BLaER1 treated with 17β-estradiol and CSF1 and Interleukin-3, amounts not matched to agents 10 nM and 100 nM (cell line): ENCODE measurements around the gene PRSS27.
"Not testable (repeated sequence)": the region's sequence is repeated elsewhere in the genome, so short reads cannot be mapped to it uniquely, and the experiment has no call there.

ENCODE experiments used
- H3K27ac ChIP-seq, 11 experiments: shearing (Covaris generic); formaldehyde crosslinking; 2 replicates each; pipeline ENCODE4 v1.8.1; 2022
- H3K27me3 ChIP-seq, 11 experiments: shearing (Covaris generic); formaldehyde crosslinking; 2 replicates each; pipeline ENCODE4 v1.8.1; 2022
- H3K36me3 ChIP-seq, 11 experiments: shearing (Covaris generic); formaldehyde crosslinking; 2 replicates each; pipeline ENCODE4 v1.8.1; 2022
- H3K4me1 ChIP-seq, 10 experiments: shearing (Covaris generic); formaldehyde crosslinking; 2 replicates each; pipeline ENCODE4 v1.8.1; 2022
- H3K4me2 ChIP-seq, 11 experiments: shearing (Covaris generic); formaldehyde crosslinking; 2 replicates each; pipeline ENCODE4 v1.8.1; 2022
- H3K4me3 ChIP-seq, 10 experiments: shearing (Covaris generic); formaldehyde crosslinking; 2 replicates each; pipeline ENCODE4 v1.8.1; 2022
- H3K9ac ChIP-seq, 11 experiments: shearing (Covaris generic); formaldehyde crosslinking; 2 replicates each; pipeline ENCODE4 v1.8.1; 2022
- H3K9me3 ChIP-seq, 11 experiments: shearing (Covaris generic); formaldehyde crosslinking; replicated peaks in 1 of 11; 2 replicates each; pipeline ENCODE4 v1.8.1; 2022
- H4K20me1 ChIP-seq, 11 experiments: shearing (Covaris generic); formaldehyde crosslinking; 2 replicates each; pipeline ENCODE4 v1.8.1; 2022
- Cebpa-rat ChIP-seq, 11 experiments: shearing (Covaris generic); IDR thresholded peaks; 2 replicates each; pipeline ENCODE4 v1.8.1; 2022

Gene PRSS27

DNA sequence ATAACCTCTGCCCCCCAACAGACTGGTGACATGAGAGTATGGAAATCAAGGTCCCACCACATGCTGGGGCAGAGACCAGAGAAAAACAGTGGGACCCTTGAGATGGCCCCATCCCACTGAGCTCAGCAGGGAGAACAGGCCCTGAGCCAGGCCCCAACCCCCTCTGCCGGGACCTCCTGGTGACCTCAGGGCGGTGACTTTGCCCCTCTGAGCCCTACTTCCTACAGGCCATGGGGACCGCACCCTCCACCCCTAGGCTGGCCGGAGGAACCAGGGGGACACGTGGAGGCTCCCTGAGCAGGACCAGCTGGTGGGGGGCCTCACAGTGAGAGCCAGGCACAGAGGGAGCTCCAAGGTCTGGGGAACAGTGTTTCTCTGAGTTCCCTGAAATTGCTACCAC, 18.6 kb upstream of the PRSS27 start:
- Histone ChIP-seq H3K27me3 (no peaks in the 10 kb centered on the region), H3K4me3 (no peak overlapping the region), H3K36me3 (no peaks in the 10 kb centered on the region), H3K9me3 (no peaks in the 10 kb centered on the region), H4K20me1 (no peaks in the 10 kb centered on the region), H3K27ac (no peak overlapping the region), H3K4me2 (no peak overlapping the region; a peak in 1 of 22 replicates), H3K4me1 (peaks cover 0 to 12% (median 8%) of the 10 kb centered on the region in 10 experiments; a peak in 11 of 20 replicates), H3K9ac (peak overlapping the region in 5 of 11 experiments; percentile 5 to 51 (median 13); a peak in 3 of 22 replicates)
- no peak for TF ChIP-seq Cebpa-rat (IDR thresholded peaks at IDR 0.05)

DNA sequence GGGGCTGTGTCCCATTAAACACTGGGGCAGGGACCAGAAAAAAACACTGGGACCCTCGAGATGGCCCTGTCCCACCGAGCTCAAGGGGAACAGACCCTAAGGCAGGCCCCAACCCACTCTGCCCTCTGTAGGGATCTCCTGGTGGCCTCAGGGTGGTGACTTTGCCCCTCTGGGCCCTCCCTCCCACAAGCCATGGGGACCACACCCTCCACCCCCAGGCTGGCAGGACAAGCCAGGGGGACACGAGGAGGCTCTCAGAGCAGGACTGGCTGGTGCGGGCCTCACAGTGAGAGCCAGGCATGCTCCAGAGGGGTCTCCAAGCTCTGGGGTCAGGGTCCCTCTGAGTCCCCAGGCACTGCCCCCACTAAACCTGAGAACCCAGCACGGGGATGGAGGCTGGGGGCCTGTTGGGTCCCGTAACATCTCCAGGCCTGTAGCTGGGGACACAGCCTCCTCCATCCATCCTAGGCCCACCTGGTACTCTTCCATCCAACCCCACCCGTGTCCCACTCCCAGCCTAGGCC, 17.9 kb upstream of the PRSS27 start:
- Histone ChIP-seq H3K27me3 (no peaks in the 10 kb centered on the region), H3K4me2 (no peak overlapping the region), H3K4me3 (no peak overlapping the region), H3K9ac (no peak overlapping the region; a peak in 1 of 22 replicates), H3K4me1 (peaks cover 0 to 12% (median 8%) of the 10 kb centered on the region in 10 experiments; a peak in 11 of 20 replicates), H3K36me3 (no peaks in the 10 kb centered on the region), H3K27ac (no peak overlapping the region), H3K9me3 (no peaks in the 10 kb centered on the region), H4K20me1 (no peaks in the 10 kb centered on the region)
- no peak for TF ChIP-seq Cebpa-rat (IDR thresholded peaks at IDR 0.05)

DNA sequence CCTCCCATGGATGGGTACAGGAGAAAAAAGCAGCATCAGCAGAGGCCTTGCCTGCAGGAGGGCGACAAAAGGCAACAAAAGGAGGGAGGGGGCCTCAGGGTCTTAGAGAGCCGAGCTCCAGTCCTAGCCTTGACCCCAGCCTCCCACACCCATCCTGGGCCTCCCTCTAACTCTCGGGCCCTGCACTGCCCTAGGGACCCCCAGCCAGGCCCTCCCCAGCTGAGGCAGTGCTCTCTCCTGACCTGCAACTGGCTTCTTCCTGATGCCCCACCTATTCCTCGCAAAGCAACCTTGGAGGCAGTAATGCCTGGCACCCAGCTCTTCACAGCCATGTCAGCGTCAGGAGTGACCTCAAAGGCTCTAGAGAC, 17.2 kb upstream of the PRSS27 start:
- no peaks in the 10 kb centered on the region for H3K36me3 ChIP-seq
- no peak overlapping the region for H3K27ac ChIP-seq
- H3K4me2 ChIP-seq = no peak overlapping the region
- no peak for TF ChIP-seq Cebpa-rat (IDR thresholded peaks at IDR 0.05)
- H3K4me1 ChIP-seq = peaks cover 0 to 12% (median 8%) of the 10 kb centered on the region in 10 experiments; a peak in 11 of 20 replicates
- no peaks in the 10 kb centered on the region for H4K20me1 ChIP-seq
- H3K4me3 ChIP-seq = no peak overlapping the region
- no peaks in the 10 kb centered on the region for H3K27me3 ChIP-seq
- H3K9ac ChIP-seq = no peak overlapping the region
- H3K9me3 ChIP-seq = no peaks in the 10 kb centered on the region

DNA sequence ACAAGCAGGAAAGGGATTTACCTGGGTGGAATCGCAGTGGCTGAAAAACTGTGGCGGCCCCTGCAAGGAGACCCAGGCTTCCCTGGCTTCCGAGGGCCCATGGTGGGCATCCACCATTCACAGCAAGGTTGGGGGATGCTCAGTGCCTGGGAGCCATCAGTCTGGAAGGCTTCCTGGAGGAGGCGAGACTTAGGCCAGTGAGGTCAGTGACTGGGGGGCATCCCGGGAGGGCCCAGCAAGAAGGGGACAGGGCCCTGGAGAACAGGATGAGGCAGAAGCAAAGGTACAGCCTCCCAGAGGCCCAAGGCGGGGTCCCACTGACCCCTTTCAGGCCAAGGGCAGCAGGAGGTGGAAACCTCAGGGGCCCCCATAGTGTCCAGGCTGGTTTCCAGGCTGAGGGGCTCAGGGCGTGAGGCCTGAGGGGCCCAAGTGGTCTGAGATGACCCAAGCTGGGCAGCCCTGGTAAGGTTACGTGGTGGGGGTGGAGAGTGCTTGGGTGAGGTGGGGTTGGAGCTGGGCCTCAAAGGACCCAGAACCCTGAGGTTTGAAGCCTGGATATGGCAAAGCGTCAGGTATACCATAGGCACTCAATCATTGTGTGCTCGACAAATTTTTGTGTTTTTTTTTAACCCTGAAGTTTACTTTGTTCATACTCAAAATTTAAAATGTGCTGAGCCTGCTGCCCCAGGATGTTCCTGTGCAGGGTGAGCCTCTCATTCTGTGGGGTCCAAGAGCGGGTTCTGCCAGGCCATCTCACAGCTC, 16.6 kb upstream of the PRSS27 start:
- H3K4me2 ChIP-seq = no peak overlapping the region
- H3K4me3 ChIP-seq = no peak overlapping the region
- no peaks in the 10 kb centered on the region for H3K9me3 ChIP-seq
- no peaks in the 10 kb centered on the region for H3K36me3 ChIP-seq
- no peak for TF ChIP-seq Cebpa-rat (IDR thresholded peaks at IDR 0.05)
- H4K20me1 ChIP-seq = no peaks in the 10 kb centered on the region
- no peak overlapping the region for H3K9ac ChIP-seq
- H3K4me1 ChIP-seq = peaks cover 0 to 12% (median 8%) of the 10 kb centered on the region in 10 experiments; a peak in 11 of 20 replicates
- H3K27me3 ChIP-seq = no peaks in the 10 kb centered on the region
- no peak overlapping the region for H3K27ac ChIP-seq

DNA sequence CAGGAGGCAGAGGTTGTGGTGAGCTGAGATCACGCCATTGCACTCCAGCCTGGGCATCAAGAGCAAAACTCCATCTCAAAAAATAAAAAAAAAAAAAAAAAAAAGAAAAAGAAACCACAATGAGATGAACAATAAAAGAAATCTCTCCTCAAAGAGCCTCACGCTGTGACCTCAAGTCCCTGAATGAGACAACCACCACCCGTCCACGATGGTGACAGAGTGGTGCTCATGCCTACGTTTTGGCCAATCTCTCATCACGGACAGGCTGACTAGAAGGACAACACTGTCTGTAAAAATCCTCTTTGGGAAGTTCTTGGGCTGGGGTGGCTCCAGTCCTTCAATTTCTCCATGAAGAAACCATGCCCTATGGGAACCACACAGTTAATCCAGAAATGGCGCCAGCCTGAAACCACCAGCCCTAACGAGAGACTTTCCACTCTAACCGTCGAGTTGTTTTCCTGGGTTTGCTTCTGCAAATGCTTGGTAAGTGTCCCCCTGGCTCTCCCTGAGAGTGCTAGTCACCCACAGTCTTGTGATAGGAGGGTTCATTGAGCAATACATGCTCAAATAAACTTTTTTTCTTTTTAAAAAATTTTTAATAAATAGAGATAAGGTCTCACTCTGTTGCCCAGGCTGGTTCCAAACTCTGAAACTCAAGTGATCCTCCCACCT, 15.0 kb upstream of the PRSS27 start:
- no peaks in the 10 kb centered on the region for H3K36me3 ChIP-seq
- peak overlapping the region in 1 of 11 experiments; percentile 23; a peak in 1 of 22 replicates for H3K4me2 ChIP-seq
- H3K9me3 ChIP-seq = no peaks in the 10 kb centered on the region
- H3K27me3 ChIP-seq = no peaks in the 10 kb centered on the region
- no peaks in the 10 kb centered on the region for H4K20me1 ChIP-seq
- H3K27ac ChIP-seq = no peak overlapping the region
- no peak overlapping the region for H3K4me3 ChIP-seq
- no peak for TF ChIP-seq Cebpa-rat (IDR thresholded peaks at IDR 0.05)
- H3K9ac ChIP-seq = no peak overlapping the region
- H3K4me1 ChIP-seq = peaks cover 0 to 19% (median 11%) of the 10 kb centered on the region in 10 experiments; a peak in 14 of 20 replicates

DNA sequence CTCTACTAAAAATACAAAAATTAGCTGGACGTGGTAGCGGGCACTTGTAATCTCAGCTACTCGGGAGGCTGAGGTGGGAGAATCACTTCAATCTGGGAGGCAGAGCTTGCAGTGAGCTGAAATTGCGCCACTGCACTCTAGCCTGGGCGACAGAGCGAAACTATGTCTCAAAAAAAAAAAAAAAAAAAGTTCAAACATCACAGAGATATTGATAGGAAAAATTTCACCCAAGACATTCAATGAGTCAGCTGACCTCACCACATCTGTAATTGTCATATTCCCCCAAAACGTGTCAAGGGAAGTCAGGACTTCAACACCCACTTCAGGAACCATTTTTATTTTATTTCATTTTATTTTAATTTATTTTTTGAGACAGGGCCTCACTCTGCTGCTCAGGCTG, 8.0 kb upstream of the PRSS27 start:
- no peaks in the 10 kb centered on the region for H3K36me3 ChIP-seq
- H3K9me3 ChIP-seq = no peaks in the 10 kb centered on the region
- no peak overlapping the region for H3K4me3 ChIP-seq
- H4K20me1 ChIP-seq = no peaks in the 10 kb centered on the region
- H3K4me2 ChIP-seq = peak overlapping the region in 3 of 11 experiments; percentile 6 to 35 (median 11); a peak in 5 of 22 replicates
- H3K9ac ChIP-seq = no peak overlapping the region
- H3K4me1 ChIP-seq = peaks cover 2 to 20% (median 13%) of the 10 kb centered on the region in 10 experiments; a peak in 18 of 20 replicates
- no peak overlapping the region for H3K27ac ChIP-seq
- no peak for TF ChIP-seq Cebpa-rat (IDR thresholded peaks at IDR 0.05)
- H3K27me3 ChIP-seq = no peaks in the 10 kb centered on the region

DNA sequence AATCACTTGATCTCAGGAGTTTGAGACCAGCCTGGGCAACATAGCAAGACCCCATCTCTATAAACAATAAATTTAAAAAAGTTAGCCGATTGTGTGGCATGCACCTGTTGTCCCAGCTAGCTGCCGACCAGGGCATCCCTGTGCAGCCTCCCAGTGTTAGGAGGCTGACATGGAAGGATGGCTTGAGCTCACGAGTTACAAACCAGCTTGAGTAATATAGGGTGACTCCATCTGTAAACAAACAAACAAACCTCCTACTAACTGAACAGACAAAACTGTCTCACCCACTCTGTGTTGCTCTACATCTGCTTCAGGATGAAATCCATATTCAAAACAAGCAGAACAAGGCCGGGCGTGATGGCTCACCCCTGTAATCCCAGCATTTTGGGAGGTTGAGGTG, 6.9 kb upstream of the PRSS27 start:
- Histone ChIP-seq H3K36me3 (no peaks in the 10 kb centered on the region), H3K4me3 (no peak overlapping the region), H3K4me1 (peaks cover 9 to 24% (median 19%) of the 10 kb centered on the region in 10 experiments; a peak in 19 of 20 replicates), H3K9me3 (no peaks in the 10 kb centered on the region), H3K27me3 (no peaks in the 10 kb centered on the region), H3K4me2 (no peak overlapping the region), H3K27ac (no peak overlapping the region), H3K9ac (no peak overlapping the region), H4K20me1 (no peaks in the 10 kb centered on the region)
- TF ChIP-seq Cebpa-rat (IDR thresholded peaks at IDR 0.05) = no peak

- peaks cover 17 to 37% (median 27%) of the 10 kb centered on the region in 10 experiments for H3K4me1 ChIP-seq
- no peak overlapping the region for H3K9ac ChIP-seq
- no peak overlapping the region for H3K27ac ChIP-seq
- no peak for TF ChIP-seq Cebpa-rat (IDR thresholded peaks at IDR 0.05)
- no peak overlapping the region for H3K4me2 ChIP-seq
- H3K27me3 ChIP-seq = no peaks in the 10 kb centered on the region
- H3K9me3 ChIP-seq = no peaks in the 10 kb centered on the region
- H3K4me3 ChIP-seq = no peak overlapping the region
- no peaks in the 10 kb centered on the region for H4K20me1 ChIP-seq
- no peaks in the 10 kb centered on the region for H3K36me3 ChIP-seq
Measured at GRCh38 chr16:2724816-2725348, 4.9 kb upstream of the PRSS27 start.

DNA sequence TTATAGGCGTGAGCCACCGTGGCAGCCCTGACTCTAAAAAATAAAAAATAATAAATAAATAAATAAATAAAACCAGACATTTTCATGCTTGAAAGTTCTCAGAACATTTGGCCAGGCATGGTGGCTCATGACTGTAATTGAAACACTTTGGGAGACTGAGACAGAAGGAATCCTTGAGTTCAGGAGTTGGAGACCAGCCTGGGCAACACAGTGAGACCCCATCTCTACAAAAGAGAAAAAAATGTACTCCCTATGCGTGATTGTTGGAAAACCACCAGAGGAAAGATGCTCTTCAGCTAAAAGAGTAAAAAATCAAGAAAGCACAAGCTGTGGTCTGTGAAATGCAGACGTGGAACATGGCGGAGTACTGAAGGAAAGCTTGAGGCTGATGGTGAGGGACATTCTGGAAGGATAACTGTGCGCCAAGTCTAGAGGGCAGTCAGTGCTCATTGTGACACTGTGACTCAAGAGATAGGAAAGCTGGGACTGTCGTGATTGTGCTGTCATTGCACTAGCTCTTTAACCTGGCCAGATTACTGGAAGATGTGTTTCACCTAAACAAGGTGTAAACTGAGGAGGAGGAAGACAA, 4.2 kb upstream of the PRSS27 start:
- no peaks in the 10 kb centered on the region for H3K27me3 ChIP-seq

GRCh38 chr16:2721634-2722173, 1.7 kb upstream of the PRSS27 start:
- peak overlapping the region in 10 of 11 experiments; percentile 76 to 88 (median 84); a peak in 19 of 22 replicates for H3K9ac ChIP-seq
- H3K27ac ChIP-seq = peak overlapping the region in 10 of 11 experiments; percentile 75 to 89 (median 84); a peak in 16 of 22 replicates
- H3K36me3 ChIP-seq, H3K9me3 ChIP-seq, H3K27me3 ChIP-seq: not testable (repeated sequence)
- peak overlapping the region; percentile 66 to 78 (median 73) for H3K4me2 ChIP-seq
- peaks cover 33 to 54% (median 42%) of the 10 kb centered on the region in 10 experiments for H3K4me1 ChIP-seq
- peak overlapping the region; percentile 55 to 75 (median 64); a peak in 19 of 20 replicates for H3K4me3 ChIP-seq
- H4K20me1 ChIP-seq = peaks cover 0 to 12% (median 0%) of the 10 kb centered on the region in 11 experiments; a peak in 4 of 22 replicates

More for the DNA sequence above, 4.2 kb upstream of the PRSS27 start:
- H3K36me3 ChIP-seq = no peaks in the 10 kb centered on the region
- no peak overlapping the region for H3K4me2 ChIP-seq
- H3K9ac ChIP-seq = no peak overlapping the region
- peaks cover 23 to 44% (median 31%) of the 10 kb centered on the region in 10 experiments for H3K4me1 ChIP-seq
- no peak overlapping the region for H3K27ac ChIP-seq
- H4K20me1 ChIP-seq = no peaks in the 10 kb centered on the region
- H3K9me3 ChIP-seq = no peaks in the 10 kb centered on the region
- H3K4me3 ChIP-seq = no peak overlapping the region
- TF ChIP-seq Cebpa-rat (IDR thresholded peaks at IDR 0.05) = no peak
